Activated naive CD8-positive, alpha-beta T cell treated with anti-CD3 and anti-CD28 coated beads, Interleukin-2, amount 50 U/mL, for 24 hours (primary cell): ENCODE data around the gene GRIN3A.
"Not testable (repeated sequence)": the region's sequence is repeated elsewhere in the genome, so short reads cannot be mapped to it uniquely, and the experiment has no call there.

Experiments
- ATAC-seq: fragments of 150-1000 bp; cut with Tn5 transposase; one replicate; pipeline ENCODE4 v1.10.0; 2021
- DNase-seq: peaks from one replicate; pipeline ENCODE4 v3.0.0; 2021
- H3K27ac Mint-ChIP-seq: one replicate; pipeline ENCODE4 v1.8.0; 2021; ENCODE audit warnings: mild to moderate bottlenecking, mixed read lengths
- H3K27me3 Mint-ChIP-seq: one replicate; pipeline ENCODE4 v1.8.0; 2021; ENCODE audit warnings: mixed read lengths
- H3K36me3 Mint-ChIP-seq: one replicate; pipeline ENCODE4 v1.8.0; 2021; ENCODE audit warnings: low read depth, mixed read lengths
- H3K4me1 Mint-ChIP-seq: one replicate; pipeline ENCODE4 v1.8.0; 2021; ENCODE audit warnings: mixed read lengths
- H3K4me3 Mint-ChIP-seq: one replicate; pipeline ENCODE4 v1.8.0; 2021; ENCODE audit warnings: mild to moderate bottlenecking, moderate library complexity, mixed read lengths
- H3K9me3 Mint-ChIP-seq: one replicate; pipeline ENCODE4 v1.8.0; 2021; ENCODE audit warnings: mixed read lengths

The GRIN3A gene

DNA sequence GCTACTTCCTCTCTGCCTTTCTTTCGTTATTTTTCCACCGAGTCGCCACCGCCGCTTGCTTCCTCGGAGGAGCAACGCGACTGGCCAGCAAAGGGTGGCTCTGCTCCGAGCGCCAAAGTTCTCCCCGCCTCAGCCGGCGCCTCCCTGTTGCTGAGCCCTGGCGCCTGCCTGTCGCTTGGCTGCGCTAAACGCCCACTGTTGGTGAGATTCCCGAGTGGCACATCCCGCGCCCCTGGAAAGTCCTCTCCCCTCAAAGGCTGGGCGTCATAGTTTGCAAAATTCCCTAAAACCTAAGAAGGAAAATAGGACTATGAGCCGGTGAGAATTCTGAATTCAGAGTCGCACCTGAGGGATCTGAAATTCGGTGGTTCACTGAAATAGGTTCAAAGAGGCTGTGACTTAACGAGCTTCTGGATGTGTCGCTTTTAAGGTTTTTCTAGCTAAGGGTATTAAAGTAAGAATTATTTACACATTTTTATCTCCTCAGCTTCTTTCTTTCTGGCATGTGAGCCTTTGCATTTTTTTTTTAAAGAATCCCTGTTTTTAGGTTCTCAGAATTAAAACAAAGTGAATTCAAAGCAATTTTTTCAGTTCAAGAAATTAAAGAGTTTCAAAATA lies at the start of gene GRIN3A:
GRIN3A (minus strand) TSS at position 82 of the 618 bp plus-strand sequence. CDS start 668 bp downstream, outside the sequence.
- H3K27me3 Mint-ChIP-seq = peaks cover 53% of the 10 kb centered on the region
- peak within 1 kb of the TSS; percentile 61 for H3K4me3 Mint-ChIP-seq
- ATAC-seq (peak; percentile 27), DNase-seq (peak; percentile 3)
- H3K27ac Mint-ChIP-seq = no peak within 1 kb of the TSS
- H3K36me3 Mint-ChIP-seq = no peaks in the 10 kb centered on the region
- H3K9me3 Mint-ChIP-seq = no peaks in the 10 kb centered on the region
- H3K4me1 Mint-ChIP-seq = peaks cover 3% of the 10 kb centered on the region

DNA sequence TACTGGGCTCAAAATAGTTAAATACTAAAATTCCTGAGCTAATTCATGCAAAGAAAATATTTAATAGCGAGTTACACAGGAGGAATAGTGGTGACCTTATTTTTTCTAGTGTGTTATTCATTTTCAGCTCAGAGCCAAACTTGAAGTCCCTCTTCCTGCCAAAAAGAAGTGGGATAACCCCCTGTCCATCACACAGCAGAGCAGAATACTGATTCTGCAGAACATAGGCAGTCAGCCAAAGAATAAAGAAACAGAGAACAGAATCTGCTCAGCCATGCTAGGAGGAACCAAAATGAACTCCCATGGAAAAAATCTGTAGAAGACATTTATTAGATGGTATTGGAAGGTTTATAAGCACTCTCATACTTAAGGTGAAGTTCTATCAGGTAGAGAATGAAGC lies 49.4 kb upstream of the GRIN3A start:
- DNase-seq = no peak
- no peak overlapping the region for H3K27ac Mint-ChIP-seq
- no peak overlapping the region for H3K4me3 Mint-ChIP-seq
- peaks cover 5% of the 10 kb centered on the region for H3K27me3 Mint-ChIP-seq
- no peak for ATAC-seq
- H3K9me3 Mint-ChIP-seq = no peaks in the 10 kb centered on the region
- no peaks in the 10 kb centered on the region for H3K36me3 Mint-ChIP-seq
- H3K4me1 Mint-ChIP-seq = no peaks in the 10 kb centered on the region

- no peak for ATAC-seq
- no peaks in the 10 kb centered on the region for H3K9me3 Mint-ChIP-seq
- H3K36me3 Mint-ChIP-seq = no peaks in the 10 kb centered on the region
- H3K27ac Mint-ChIP-seq = no peak overlapping the region
- peaks cover 7% of the 10 kb centered on the region for H3K27me3 Mint-ChIP-seq
- H3K4me3 Mint-ChIP-seq = no peak overlapping the region
- H3K4me1 Mint-ChIP-seq = no peaks in the 10 kb centered on the region
- DNase-seq = no peak
These were observed 39.9 kb upstream of the GRIN3A start for GRCh38 chr9:101778332-101778731.

DNA sequence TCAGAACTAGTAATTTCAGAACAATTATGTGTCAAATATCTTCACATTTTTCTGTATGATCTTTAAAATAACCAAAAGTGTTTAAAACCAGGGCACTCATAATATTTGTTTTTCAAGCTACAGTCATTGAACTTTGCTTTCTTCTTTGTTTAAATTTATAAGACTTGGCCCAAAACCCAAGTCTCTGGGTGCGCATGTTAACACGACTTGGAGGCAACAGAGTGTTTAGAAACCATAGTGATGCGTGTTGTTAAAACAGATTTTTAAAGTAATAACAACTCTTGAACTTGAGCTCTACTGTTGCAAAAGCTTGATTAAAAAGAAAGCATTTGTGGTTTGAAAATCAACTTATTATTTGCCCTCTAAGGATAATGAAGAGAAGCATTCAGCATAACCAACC lies 26.0 kb upstream of the GRIN3A start:
- Mint-ChIP-seq H3K9me3 (no peaks in the 10 kb centered on the region), H3K4me1 (no peaks in the 10 kb centered on the region), H3K4me3 (no peak overlapping the region), H3K27ac (no peak overlapping the region), H3K27me3 (peaks cover 2% of the 10 kb centered on the region), H3K36me3 (no peaks in the 10 kb centered on the region)
- ATAC-seq (no peak), DNase-seq (no peak)

- H3K36me3 Mint-ChIP-seq = no peaks in the 10 kb centered on the region
- no peaks in the 10 kb centered on the region for H3K9me3 Mint-ChIP-seq
- no peak overlapping the region for H3K27ac Mint-ChIP-seq
- no peaks in the 10 kb centered on the region for H3K4me1 Mint-ChIP-seq
- H3K27me3 Mint-ChIP-seq = peaks cover 3% of the 10 kb centered on the region
- ATAC-seq (no peak), DNase-seq (no peak)
- H3K4me3 Mint-ChIP-seq = no peak overlapping the region
These were observed 20.0 kb upstream of the GRIN3A start for GRCh38 chr9:101758304-101758930.

GRCh38 chr9:101753716-101754115 lies 15.3 kb upstream of the GRIN3A start:
- H3K9me3 Mint-ChIP-seq = no peaks in the 10 kb centered on the region
- H3K4me3 Mint-ChIP-seq = no peak overlapping the region
- no peaks in the 10 kb centered on the region for H3K4me1 Mint-ChIP-seq
- no peak overlapping the region for H3K27ac Mint-ChIP-seq
- H3K27me3 Mint-ChIP-seq = peaks cover 5% of the 10 kb centered on the region
- no peaks in the 10 kb centered on the region for H3K36me3 Mint-ChIP-seq
- DNase-seq = no peak
- ATAC-seq = no peak

DNA sequence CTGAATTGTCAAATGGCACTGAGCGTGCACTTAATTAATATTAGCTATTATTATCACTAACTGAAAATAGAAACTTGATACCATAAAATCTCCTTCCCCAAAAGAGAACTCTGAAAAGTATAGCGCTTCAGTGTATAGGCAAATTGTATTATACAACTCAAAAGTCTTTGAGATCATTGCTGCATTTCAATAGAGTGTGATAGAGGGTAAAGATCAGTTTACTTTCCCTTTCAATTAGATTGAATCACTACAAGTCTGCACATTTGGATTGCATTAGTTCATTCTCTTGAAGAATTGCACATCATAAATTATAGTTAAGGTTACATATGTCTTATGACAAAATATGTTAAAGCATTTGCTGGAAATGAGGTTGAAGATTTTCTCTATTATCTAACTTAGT lies 13.4 kb upstream of the GRIN3A start:
- no peak overlapping the region for H3K4me3 Mint-ChIP-seq
- H3K9me3 Mint-ChIP-seq = no peaks in the 10 kb centered on the region
- DNase-seq = no peak
- no peaks in the 10 kb centered on the region for H3K36me3 Mint-ChIP-seq
- no peak for ATAC-seq
- peaks cover 7% of the 10 kb centered on the region for H3K27me3 Mint-ChIP-seq
- H3K27ac Mint-ChIP-seq = no peak overlapping the region
- no peaks in the 10 kb centered on the region for H3K4me1 Mint-ChIP-seq

DNA sequence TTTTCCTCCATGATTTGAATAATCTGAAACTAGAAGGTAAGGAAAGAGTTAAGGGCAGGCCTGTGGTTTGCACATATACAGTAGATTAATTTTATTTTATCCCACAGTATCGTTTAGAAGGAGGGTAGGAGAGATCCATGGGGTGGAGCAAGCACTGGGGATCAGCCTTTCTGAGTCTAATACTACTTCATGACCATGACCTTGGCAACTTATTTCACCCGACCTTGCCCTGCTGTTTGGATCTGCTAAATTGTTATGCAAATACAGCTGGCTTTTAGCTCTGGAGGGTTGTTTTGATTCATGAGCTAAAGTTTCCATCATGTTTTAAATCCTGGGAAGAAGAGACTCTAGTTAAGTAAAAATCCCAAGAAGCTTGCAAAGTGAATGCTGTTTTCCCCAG lies 864 bp upstream of the GRIN3A start:
- Mint-ChIP-seq H3K9me3 (no peaks in the 10 kb centered on the region), H3K4me3 (no peak overlapping the region), H3K36me3 (no peaks in the 10 kb centered on the region), H3K27ac (no peak overlapping the region), H3K27me3 (peaks cover 51% of the 10 kb centered on the region), H3K4me1 (peaks cover 3% of the 10 kb centered on the region)
- DNase-seq = no peak
- ATAC-seq = no peak

DNA sequence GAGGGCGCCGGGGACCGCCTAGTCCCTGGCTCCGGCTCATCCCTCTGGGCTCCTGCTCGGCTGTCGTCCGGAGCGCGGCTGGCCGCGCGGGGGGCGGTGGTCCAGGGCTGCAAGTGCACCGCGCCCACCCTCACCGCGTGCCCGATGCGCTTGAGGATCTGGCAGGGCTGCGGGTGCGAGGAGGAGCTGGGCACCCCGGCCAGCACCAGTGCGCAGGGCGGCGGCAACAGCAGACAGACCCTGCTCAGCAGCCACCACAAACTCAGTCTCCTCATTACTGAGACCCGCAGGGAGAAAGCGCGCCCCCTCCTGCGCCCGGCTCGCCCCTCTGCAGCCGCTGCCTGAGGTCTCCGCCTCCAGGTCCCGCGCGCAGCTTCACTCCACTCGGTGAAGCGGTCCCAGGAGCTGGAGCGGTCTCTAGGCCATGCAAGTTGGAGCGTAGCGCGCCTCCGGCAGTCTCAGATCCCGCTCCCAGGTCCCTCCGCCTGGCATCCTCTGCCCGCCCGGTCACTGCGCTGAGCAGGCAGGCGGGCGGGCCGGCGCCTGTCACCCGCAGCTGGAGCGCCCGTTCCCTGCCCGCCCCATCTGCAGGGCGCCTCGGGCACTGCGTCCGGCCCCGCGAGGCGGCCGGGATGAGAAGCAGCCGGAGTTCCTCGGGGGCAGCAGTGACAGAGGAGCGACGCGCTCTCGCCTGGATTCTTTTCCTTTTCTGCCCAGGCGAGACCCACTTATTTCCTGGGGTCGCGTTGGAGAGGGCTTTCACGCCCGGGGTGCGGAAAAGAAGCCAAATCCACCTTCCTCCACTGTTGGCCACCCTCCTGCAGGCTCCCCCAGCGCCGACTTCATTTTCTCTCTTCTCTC lies 512 bp downstream of the GRIN3A start:
- Mint-ChIP-seq H3K36me3 (no peaks in the 10 kb centered on the region), H3K27me3 (peaks cover 51% of the 10 kb centered on the region), H3K4me1 (peaks cover 3% of the 10 kb centered on the region), H3K9me3 (no peaks in the 10 kb centered on the region), H3K4me3 (peak overlapping the region; percentile 61), H3K27ac (no peak overlapping the region)
- ATAC-seq = peak; percentile 45
- no peak for DNase-seq

DNA sequence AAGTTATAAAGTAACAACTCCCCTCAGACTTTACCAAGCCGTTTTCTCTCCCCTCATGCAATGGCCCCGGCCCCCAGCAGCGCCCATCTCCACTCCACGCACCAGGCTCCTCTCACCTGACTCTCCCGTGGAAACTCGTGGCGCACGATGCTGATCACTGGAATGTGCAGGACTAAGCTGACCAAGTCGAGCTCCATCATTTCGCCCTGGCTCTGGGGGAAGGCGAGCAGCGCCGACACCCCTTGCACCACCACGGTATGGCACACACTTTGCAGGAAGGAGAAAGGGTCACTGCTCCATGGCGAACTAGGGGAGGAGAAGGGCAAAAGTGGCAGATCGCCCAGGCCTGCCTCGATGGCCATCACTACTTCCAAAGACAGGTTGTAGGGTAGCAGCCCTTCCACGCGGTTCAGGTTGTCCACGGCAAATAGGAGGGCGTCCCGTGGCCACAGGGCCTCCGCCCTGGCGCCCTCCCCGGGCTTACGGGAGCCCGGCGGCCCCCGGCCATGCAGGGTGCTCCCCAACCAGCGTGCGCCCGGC lies 1.2 kb downstream of the GRIN3A start:
- H3K9me3 Mint-ChIP-seq = no peaks in the 10 kb centered on the region
- peaks cover 3% of the 10 kb centered on the region for H3K4me1 Mint-ChIP-seq
- no peak for ATAC-seq
- no peak for DNase-seq
- H3K27me3 Mint-ChIP-seq = peaks cover 53% of the 10 kb centered on the region
- H3K27ac Mint-ChIP-seq = no peak overlapping the region
- no peaks in the 10 kb centered on the region for H3K36me3 Mint-ChIP-seq
- no peak overlapping the region for H3K4me3 Mint-ChIP-seq

GRCh38 chr9:101736717-101737116 lies 1.7 kb downstream of the GRIN3A start:
- ATAC-seq = no peak
- H3K27ac Mint-ChIP-seq = no peak overlapping the region
- no peak overlapping the region for H3K4me3 Mint-ChIP-seq
- peaks cover 3% of the 10 kb centered on the region for H3K4me1 Mint-ChIP-seq
- peaks cover 52% of the 10 kb centered on the region for H3K27me3 Mint-ChIP-seq
- H3K36me3 Mint-ChIP-seq = no peaks in the 10 kb centered on the region
- no peak for DNase-seq
- no peaks in the 10 kb centered on the region for H3K9me3 Mint-ChIP-seq

- H3K4me3 Mint-ChIP-seq = no peak overlapping the region
- no peaks in the 10 kb centered on the region for H3K4me1 Mint-ChIP-seq
- H3K27me3 Mint-ChIP-seq = peaks cover 16% of the 10 kb centered on the region
These were observed 7.0 kb downstream of the GRIN3A start for GRCh38 chr9:101731429-101731828.

GRCh38 chr9:101727612-101728524 lies 10.6 kb downstream of the GRIN3A start:
- Mint-ChIP-seq H3K27me3 (peaks cover 3% of the 10 kb centered on the region), H3K27ac (no peak overlapping the region), H3K4me3 (no peak overlapping the region), H3K9me3 (no peaks in the 10 kb centered on the region), H3K4me1 (no peaks in the 10 kb centered on the region), H3K36me3 (no peaks in the 10 kb centered on the region)
- ATAC-seq (no peak), DNase-seq (peak; percentile 11)

More at GRCh38 chr9:101731429-101731828, 7.0 kb downstream of the GRIN3A start:
- DNase-seq (no peak), ATAC-seq (no peak)
- Mint-ChIP-seq H3K36me3 (no peaks in the 10 kb centered on the region), H3K9me3 (no peaks in the 10 kb centered on the region), H3K27ac (no peak overlapping the region)

GRCh38 chr9:101724271-101724670 lies 14.2 kb downstream of the GRIN3A start:
- not testable (repeated sequence) for H3K9me3 Mint-ChIP-seq, H3K27ac Mint-ChIP-seq, ATAC-seq, H3K4me3 Mint-ChIP-seq, H3K27me3 Mint-ChIP-seq, H3K36me3 Mint-ChIP-seq, DNase-seq, H3K4me1 Mint-ChIP-seq
